GM21367 (cell line): ENCODE data around the gene TMEM14B.
A peak's percentile ranks its signal among the peaks of the same experiment; 100 is the strongest.
"Not testable (repeated sequence)": the region's sequence is repeated elsewhere in the genome, so short reads cannot be mapped to it uniquely, and the experiment has no call there.

Source experiments
- ATAC-seq: cut with Tn5 transposase; IDR thresholded peaks from one replicate; pipeline ENCODE4 v1.9.1; 2021; ENCODE audit not compliant: unreplicated experiment

Gene TMEM14B

GRCh38 chr6:10747251-10747972, at the start of gene TMEM14B:
Gene TMEM14B, plus strand, starts transcription at chr6:10747805. Its CDS starts 1,441 bp downstream, at chr6:10749246.
- peak; percentile 93 for ATAC-seq

GRCh38 chr6:10713962-10714361, 33.6 kb upstream of the TMEM14B start:
- ATAC-seq: no peak

DNA sequence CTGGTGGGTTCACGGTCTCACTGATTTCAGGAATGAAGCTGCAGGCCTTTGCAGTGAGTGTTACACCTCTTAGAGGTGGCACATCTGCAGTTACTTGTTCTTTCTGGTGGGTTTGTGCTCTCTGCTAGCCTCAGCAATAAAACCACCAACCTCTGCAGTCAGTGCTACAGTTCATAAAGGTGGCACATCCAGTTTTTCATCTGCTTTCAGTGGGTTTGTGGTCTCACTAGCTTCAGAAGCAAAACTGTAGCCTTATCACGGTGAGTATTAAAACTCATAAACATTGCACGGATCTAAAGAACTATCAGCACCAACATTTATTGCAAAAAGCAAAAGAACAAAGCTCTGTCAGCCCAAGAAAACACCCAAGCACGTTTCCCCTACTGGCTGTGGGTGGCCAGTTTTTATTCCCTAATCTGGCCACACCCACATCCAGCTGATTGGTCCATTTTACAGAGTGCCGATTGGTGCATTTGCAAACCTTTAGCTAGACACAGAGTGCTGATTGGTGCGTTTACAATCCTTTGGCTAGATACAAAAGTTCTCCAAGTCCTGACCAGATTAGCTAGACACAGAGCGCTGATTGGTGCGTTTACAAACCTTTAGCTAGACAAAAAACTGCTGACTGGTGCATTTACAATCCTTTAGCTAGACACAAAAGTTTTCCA, 28.2 kb upstream of the TMEM14B start:
- no peak for ATAC-seq

DNA sequence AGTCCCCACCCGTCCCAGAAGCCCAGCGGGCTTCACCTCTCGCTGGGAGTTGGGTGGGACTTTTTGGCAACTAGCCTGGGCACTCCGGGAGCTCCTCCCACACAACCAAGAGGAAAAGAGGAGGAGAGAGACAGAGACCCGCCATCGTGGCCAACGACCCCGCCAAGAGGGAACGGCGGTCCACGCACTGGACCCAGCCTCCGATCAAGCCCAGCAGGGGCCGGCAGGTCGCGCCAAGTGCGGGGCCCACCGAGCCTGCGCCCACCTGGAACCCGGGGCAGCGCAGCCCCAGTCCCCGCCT, 27.7 kb upstream of the TMEM14B start:
- ATAC-seq: no peak

DNA sequence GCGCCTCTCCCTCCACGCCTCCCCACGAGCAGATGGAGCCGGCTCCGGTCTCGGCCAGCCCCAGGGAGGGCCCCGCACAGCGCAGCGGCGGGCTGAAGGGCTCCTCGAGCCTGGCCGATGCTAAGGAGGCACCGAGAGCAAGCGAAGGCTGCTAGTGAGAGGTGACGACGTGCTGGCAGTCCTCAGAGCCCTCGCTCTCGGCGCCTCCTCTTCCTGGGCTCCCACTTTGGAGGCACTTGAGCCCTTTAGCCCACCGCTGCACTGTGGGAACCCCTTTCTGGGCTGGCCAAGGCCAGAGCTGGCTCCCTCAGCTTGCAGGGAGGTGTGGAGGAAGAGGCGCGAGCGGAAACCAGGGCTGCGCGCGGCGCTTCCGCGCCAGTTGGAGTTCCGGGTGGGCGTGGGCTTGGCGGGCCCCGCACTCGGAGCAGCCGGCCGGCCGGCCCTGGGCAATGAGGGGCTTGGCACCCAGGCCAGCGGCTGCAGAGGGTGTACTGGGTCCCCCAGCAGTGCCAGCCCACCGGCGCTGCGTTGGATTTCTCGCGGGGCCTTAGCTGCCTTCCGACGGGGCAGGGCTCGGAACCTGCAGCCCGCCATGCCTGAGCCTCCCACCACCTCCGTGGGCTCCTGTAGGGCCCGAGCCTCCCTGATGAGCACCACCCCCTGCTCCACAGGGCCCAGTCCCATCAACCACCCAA, 27.2 kb upstream of the TMEM14B start:
- ATAC-seq: no peak

- not testable (repeated sequence) for ATAC-seq
Observed at GRCh38 chr6:10720960-10721849, 26.4 kb upstream of the TMEM14B start.

DNA sequence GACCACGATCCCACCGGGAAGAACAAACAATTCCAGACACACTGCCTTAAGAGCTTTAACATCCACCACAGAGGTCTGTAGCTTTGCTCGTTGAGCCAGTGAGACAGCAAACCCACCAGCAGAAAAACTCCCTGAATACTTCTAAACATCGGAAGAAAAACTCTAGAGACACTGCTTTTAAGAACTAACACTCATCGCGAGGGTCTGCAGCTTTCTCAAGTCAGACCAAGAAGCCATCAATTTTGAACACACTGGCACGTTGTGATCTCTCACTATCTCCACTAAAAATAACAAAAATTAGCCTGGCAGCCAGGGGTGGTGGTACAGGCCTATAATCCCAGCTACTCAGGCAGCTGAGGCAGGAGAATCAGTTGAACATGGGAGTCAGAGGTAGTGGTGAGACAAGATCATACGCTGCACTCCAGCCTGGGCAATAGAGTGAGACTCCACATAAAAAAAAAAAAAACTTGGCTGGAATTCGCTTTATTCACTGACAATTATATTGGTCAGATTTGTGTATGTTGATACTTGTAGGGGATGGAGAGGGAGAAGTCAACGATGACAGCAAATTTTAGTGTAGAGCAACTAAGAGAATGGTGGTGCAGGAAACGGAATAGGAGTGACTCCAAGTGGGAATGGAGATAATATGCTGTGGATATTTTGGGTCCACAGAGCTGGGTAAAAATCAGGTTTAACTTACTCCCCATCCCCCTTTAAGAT, 25.6 kb upstream of the TMEM14B start:
- no peak for ATAC-seq

DNA sequence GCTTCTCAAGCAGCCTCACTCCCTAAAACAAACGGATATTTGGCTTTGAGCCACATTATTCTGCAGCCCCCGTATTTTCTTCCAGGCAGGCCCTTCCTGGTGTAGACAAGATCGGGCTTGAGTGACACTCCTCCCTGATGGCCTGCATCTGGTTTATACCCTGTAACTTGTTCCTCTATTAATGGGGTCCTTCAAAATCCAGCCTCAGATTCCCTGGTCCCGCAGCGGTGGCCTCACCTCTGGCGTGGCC, 25.1 kb upstream of the TMEM14B start:
- ATAC-seq: no peak

GRCh38 chr6:10722820-10723566, 24.6 kb upstream of the TMEM14B start, which contains the start of gene TMEM14C:
Gene TMEM14C, plus strand, starts transcription at chr6:10723070. Its CDS starts 1,544 bp downstream, at chr6:10724614.
- peak; percentile 98 for ATAC-seq

- ATAC-seq: no peak
Observed at GRCh38 chr6:10723567-10723881, 24.1 kb upstream of the TMEM14B start.

DNA sequence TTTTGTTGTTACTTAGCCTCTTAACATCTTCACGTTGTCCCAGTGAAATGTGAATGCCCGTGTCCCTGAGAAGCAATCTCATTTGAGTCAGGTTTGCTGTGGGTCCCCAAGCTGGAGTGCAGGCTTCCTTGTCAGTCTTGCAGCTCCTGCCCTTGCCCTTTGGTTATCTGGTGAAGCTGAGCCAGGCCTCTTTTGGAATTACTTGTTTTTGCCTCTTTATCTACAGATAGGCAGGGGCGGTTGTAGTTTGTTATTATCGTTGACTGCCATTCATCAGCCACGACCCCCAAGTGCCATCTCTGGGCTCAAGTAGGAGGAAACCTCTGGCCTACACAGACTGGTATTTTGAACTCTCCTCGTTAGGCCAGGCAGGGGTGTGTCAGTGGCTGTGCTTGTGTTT, 22.6 kb upstream of the TMEM14B start:
- no peak for ATAC-seq

GRCh38 chr6:10725716-10726115, 21.9 kb upstream of the TMEM14B start:
- ATAC-seq: no peak

DNA sequence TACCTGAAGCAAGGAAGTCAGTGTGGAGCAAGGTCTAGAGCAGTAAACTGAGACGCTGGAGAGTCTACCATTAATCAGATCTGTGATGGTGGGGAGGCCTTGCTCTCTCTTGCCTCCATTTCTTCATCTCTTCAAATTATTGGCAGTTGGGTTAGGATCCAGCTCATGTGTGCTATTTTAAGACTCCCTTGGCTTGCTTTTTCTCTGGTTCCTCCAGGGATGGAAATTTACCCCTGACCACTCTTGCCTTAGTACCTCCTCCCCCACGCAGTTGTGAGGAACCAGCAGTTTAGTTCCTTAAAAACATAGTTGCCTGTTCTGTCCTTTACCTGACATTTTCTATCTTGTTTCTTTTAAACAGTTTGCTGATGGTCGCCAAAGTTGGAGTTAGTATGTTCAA, 17.4 kb upstream of the TMEM14B start:
- no peak for ATAC-seq

DNA sequence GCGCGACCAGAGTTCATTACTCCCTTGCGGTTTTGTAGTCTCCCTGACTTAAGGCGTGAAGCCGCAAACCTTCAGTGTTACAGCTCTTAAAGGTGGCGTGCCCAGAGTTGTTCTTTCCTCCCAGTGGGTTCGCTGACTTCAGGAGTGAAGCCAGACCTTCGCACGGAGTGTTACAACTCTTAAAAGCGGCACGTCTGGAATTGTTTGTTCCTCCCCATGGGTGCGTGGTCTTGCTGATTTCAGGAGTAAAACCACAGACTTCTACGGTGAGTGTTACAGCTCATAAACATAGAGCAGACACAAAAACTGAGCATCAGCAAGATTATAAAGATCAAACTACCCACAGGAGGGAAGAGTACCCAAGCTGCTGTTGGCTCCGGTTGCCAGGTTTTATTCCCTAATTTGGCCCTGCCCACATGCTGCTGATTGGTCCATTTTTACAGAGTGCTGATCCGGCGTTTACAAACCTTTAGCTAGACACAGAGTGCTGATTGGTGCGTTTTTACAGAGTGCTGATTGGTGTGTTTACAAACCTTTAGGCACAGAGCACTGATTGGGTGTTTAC, 14.4 kb upstream of the TMEM14B start:
- ATAC-seq: no peak

DNA sequence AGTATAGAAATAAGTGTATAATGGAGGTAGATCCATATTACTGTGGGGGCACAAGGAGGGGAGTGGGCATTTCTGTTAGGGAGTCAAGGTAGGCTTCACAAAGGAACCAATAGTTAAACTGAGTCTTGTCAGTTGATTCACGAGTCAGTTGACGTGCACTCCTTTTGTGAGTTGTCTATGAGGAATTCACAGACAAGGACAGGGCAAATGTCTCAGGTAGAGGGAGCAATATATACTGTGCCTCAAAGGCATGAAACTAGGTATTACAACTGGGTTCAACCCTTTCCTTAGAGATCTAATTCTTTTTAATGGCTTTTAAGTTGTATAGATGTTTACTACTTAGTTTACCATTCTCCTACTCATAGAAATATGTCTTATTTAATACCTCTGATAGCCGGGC, 13.7 kb upstream of the TMEM14B start:
- no peak for ATAC-seq

- no peak for ATAC-seq
Observed at GRCh38 chr6:10736731-10737130, 10.9 kb upstream of the TMEM14B start.

DNA sequence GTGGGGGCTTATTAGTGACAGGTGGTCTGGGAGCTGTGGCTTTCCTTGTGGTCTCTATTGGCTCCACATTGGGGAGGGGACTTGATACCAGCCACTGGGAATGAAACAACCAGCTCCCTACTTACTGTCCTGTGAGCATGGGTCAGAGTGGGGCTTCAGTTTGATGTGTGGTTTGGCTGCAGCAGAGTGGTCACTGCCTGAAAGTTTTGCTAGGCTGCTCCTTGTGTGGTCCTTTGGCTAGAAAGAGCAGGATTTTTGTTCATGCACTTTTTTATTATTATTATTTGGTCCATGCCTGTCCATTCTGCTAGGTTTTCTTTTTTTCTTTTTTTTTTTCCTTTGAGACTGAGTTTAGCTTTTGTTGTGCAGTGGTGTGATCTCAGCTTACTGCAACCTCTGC, 7.5 kb upstream of the TMEM14B start:
- ATAC-seq: no peak

- ATAC-seq: not testable (repeated sequence)
Observed at GRCh38 chr6:10741643-10742042, 6.0 kb upstream of the TMEM14B start.

GRCh38 chr6:10742251-10742650, 5.4 kb upstream of the TMEM14B start:
- no peak for ATAC-seq

- ATAC-seq: no peak
Observed at GRCh38 chr6:10743515-10743914, 4.1 kb upstream of the TMEM14B start.
